HEK293 (cell line): ENCODE results near the gene IFT43.

Experiments used
- GLIS2 ChIP-seq: fragments of 450-650 bp; formaldehyde crosslinking; IDR thresholded peaks from 2 replicates; pipeline ENCODE4 v1.5.1; 2016; ENCODE audit warnings: missing biosample characterization, missing genetic modification characterization
- KLF16 ChIP-seq: fragments of 450-650 bp; formaldehyde crosslinking; IDR thresholded peaks from 2 replicates; pipeline ENCODE4 v1.5.1; 2017; ENCODE audit warnings: missing biosample characterization, missing genetic modification characterization
- KLF17 ChIP-seq: fragments of 450-650 bp; formaldehyde crosslinking; IDR thresholded peaks from 2 replicates; pipeline ENCODE4 v1.5.1; 2016; ENCODE audit warnings: missing biosample characterization, missing genetic modification characterization
- PATZ1 ChIP-seq: fragments of 450-650 bp; formaldehyde crosslinking; IDR thresholded peaks from 2 replicates; pipeline ENCODE4 v1.5.1; 2016; ENCODE audit warnings: missing biosample characterization, missing genetic modification characterization
- SCRT1 ChIP-seq: fragments of 450-650 bp; formaldehyde crosslinking; IDR thresholded peaks from 2 replicates; pipeline ENCODE4 v1.5.1; 2016; ENCODE audit warnings: missing biosample characterization, missing genetic modification characterization, borderline replicate concordance
- ZBTB10 ChIP-seq: fragments of 450-650 bp; formaldehyde crosslinking; IDR thresholded peaks from 2 replicates; pipeline ENCODE4 v1.5.1; 2016; ENCODE audit warnings: missing biosample characterization, missing genetic modification characterization
- ZBTB20 ChIP-seq: fragments of 450-650 bp; formaldehyde crosslinking; IDR thresholded peaks from 2 replicates; pipeline ENCODE4 v1.5.1; 2016; ENCODE audit warnings: missing biosample characterization, missing genetic modification characterization
- ZFP37 ChIP-seq: fragments of 450-650 bp; formaldehyde crosslinking; IDR thresholded peaks from 2 replicates; pipeline ENCODE4 v1.5.1; 2016; ENCODE audit warnings: missing biosample characterization, missing genetic modification characterization
- ZFP69B ChIP-seq: fragments of 450-650 bp; formaldehyde crosslinking; IDR thresholded peaks from 2 replicates; pipeline ENCODE4 v1.5.1; 2016; ENCODE audit warnings: missing biosample characterization, missing genetic modification characterization
- ZIC2 ChIP-seq: fragments of 450-650 bp; formaldehyde crosslinking; IDR thresholded peaks from 2 replicates; pipeline ENCODE4 v1.5.1; 2016; ENCODE audit warnings: missing biosample characterization, missing genetic modification characterization
- ZNF174 ChIP-seq: fragments of 450-650 bp; formaldehyde crosslinking; IDR thresholded peaks from 2 replicates; pipeline ENCODE4 v1.5.0; 2017; ENCODE audit warnings: missing biosample characterization, mild to moderate bottlenecking, missing genetic modification characterization
- ZNF18 ChIP-seq: fragments of 450-650 bp; formaldehyde crosslinking; IDR thresholded peaks from 2 replicates; pipeline ENCODE4 v1.5.1; 2016; ENCODE audit warnings: missing biosample characterization, missing genetic modification characterization
- ZNF19 ChIP-seq: fragments of 450-650 bp; formaldehyde crosslinking; IDR thresholded peaks from 2 replicates; pipeline ENCODE4; 2016; ENCODE audit warnings: missing biosample characterization, missing genetic modification characterization, low read depth
- ZNF544 ChIP-seq: fragments of 450-650 bp; formaldehyde crosslinking; IDR thresholded peaks from 2 replicates; pipeline ENCODE4 v1.5.0; 2017; ENCODE audit warnings: missing biosample characterization, missing genetic modification characterization
- ZNF561 ChIP-seq: fragments of 450-650 bp; IDR thresholded peaks from 2 replicates; pipeline ENCODE4 v1.5.1; 2018; ENCODE audit warnings: missing biosample characterization, missing genetic modification characterization, borderline replicate concordance
- ZNF580 ChIP-seq: fragments of 450-650 bp; formaldehyde crosslinking; IDR thresholded peaks from 2 replicates; pipeline ENCODE4 v1.5.1; 2016; ENCODE audit warnings: missing biosample characterization, missing genetic modification characterization
- ZNF639 ChIP-seq: fragments of 450-650 bp; formaldehyde crosslinking; IDR thresholded peaks from 2 replicates; pipeline ENCODE4 v1.5.1; 2016; ENCODE audit warnings: missing biosample characterization, missing genetic modification characterization
- ZNF768 ChIP-seq: fragments of 450-650 bp; formaldehyde crosslinking; IDR thresholded peaks from 2 replicates; pipeline ENCODE4 v1.5.1; 2018; ENCODE audit warnings: missing biosample characterization, mild to moderate bottlenecking, missing genetic modification characterization

IFT43 gene

GRCh38 chr14:75981426-75982265 is 3.9 kb upstream of the IFT43 start, which contains the start of gene TGFB3 (continued):
- TF ChIP-seq ZNF639 (tag by site-specific recombination), result peak; percentile 95
- TF ChIP-seq ZNF19, result no peak
- 0 out of 2 replicates have a peak, but pooled peaks have one; percentile 40 for TF ChIP-seq GLIS2
- no peak for TF ChIP-seq ZBTB20 (tag by site-specific recombination)
- peak; percentile 77 for TF ChIP-seq ZNF580 (tag by site-specific recombination)
- TF ChIP-seq ZNF768, result no peak
- TF ChIP-seq SCRT1 (tag by site-specific recombination), result 0 out of 2 replicates have a peak, but pooled peaks have one; percentile 23
- TF ChIP-seq ZFP69B (tag by site-specific recombination), result peak; percentile 84
- peak; percentile 79; the same call in 1 of the 2 replicates for TF ChIP-seq KLF16
- TF ChIP-seq ZBTB10, result peak; percentile 50; the same call in 1 of the 2 replicates
- no peak for TF ChIP-seq ZFP37 (tag by site-specific recombination)
- TF ChIP-seq ZNF18 (tag by site-specific recombination), result peak; percentile 52; the same call in 1 of the 2 replicates
- TF ChIP-seq ZNF174 (tag by site-specific recombination), result no peak
- no peak for TF ChIP-seq ZNF544 (tag by site-specific recombination)
- peak; percentile 75 for TF ChIP-seq ZIC2 (tag by site-specific recombination)
- TF ChIP-seq KLF17 (tag by site-specific recombination), result peak; percentile 90; the same call in 1 of the 2 replicates
- TF ChIP-seq ZNF561 (tag by site-specific recombination), result no peak
- peak; percentile 85 for TF ChIP-seq PATZ1 (tag by site-specific recombination)
